SK-N-SH (cell line): ENCODE results near the gene PSG6. TPM values are rescaled to one million over a fixed set of nuclear protein-coding genes. Genes with fewer than 3 reads are reported as not detected.
"Not testable (repeated sequence)": the region's sequence is repeated elsewhere in the genome, so short reads cannot be mapped to it uniquely, and the experiment has no call there.

Experiments used
- CTCF ChIA-PET: fragments of 300-600, 350-600 bp; formaldehyde crosslinking; extraction: SDS; loops from one replicate; lab custom pipeline; 2021; lab: Yijun Ruan, JAX
- POLR2A ChIA-PET: fragments of 350-600 bp; sonication (Branson Sonifier 250); formaldehyde crosslinking; extraction: SDS; loops from one replicate; lab custom pipeline; 2020; ENCODE audit warnings: antibody characterized with exemption, inconsistent platforms; lab: Yijun Ruan, JAX
- DNase-seq: peaks from one replicate; pipeline ENCODE4 v3.0.0; 2012
- H2AFZ ChIP-seq: fragments of 200-600 bp; sonication (generic); 2 replicates; pipeline ENCODE4 v1.8.1; 2016; ENCODE audit warnings: antibody characterized with exemption, mild to moderate bottlenecking, low read depth
- H3F3A ChIP-seq: fragments of 200-600 bp; sonication (generic); replicated peaks from 2 replicates; pipeline ENCODE3; 2016; ENCODE audit warnings: antibody characterized with exemption, mild to moderate bottlenecking; ENCODE audit not compliant: insufficient read depth
- H3K27ac ChIP-seq, 2 experiments: fragments of 200-500 bp in 1 of 2; fragments of 200-600 bp in 1 of 2; sonication (Bioruptor generic) in 1 of 2; sonication (generic), shearing (Covaris generic) in 1 of 2; 2 replicates each; pipeline versions ENCODE4 v1.5.1 to v1.6.1; 2014 to 2016; ENCODE audit warnings: low read depth in 2 of 2, inconsistent platforms in 1 of 2, low read length in 1 of 2, mild to moderate bottlenecking in 1 of 2, mixed read lengths in 1 of 2
- H3K27me3 ChIP-seq: fragments of 200-600 bp; sonication (generic), shearing (Covaris generic); 2 replicates; pipeline ENCODE4 v1.6.1; 2016; ENCODE audit warnings: mixed run types; ENCODE audit not compliant: insufficient read depth
- H3K36me3 ChIP-seq, 2 experiments: fragments of 200-500 bp in 1 of 2; fragments of 200-600 bp in 1 of 2; sonication (Bioruptor generic) in 1 of 2; sonication (generic) in 1 of 2; replicated peaks in 1 of 2; 2 replicates each; pipeline versions ENCODE3 to v1.5.1; 2014 to 2016; ENCODE audit warnings: low read length in 1 of 2, mild to moderate bottlenecking in 1 of 2; ENCODE audit not compliant: insufficient read depth in 2 of 2, control insufficient read depth in 1 of 2
- H3K4me1 ChIP-seq, 2 experiments: fragments of 200-500 bp in 1 of 2; fragments of 200-600 bp in 1 of 2; sonication (Bioruptor generic) in 1 of 2; sonication (generic), shearing (Covaris generic) in 1 of 2; 2 replicates each; pipeline versions ENCODE4 v1.5.1 to v1.6.1; 2014 to 2016; ENCODE audit warnings: low read depth in 1 of 2, low read length in 1 of 2, mixed run types in 1 of 2; ENCODE audit not compliant: insufficient read depth in 2 of 2, control insufficient read depth in 1 of 2
- H3K4me2 ChIP-seq: fragments of 200-600 bp; sonication (generic), shearing (Covaris generic); 2 replicates; pipeline ENCODE4 v1.6.1; 2017; ENCODE audit warnings: mixed run types
- H3K4me3 ChIP-seq, 2 experiments: fragments of 200-500 bp in 1 of 2; fragments of 200-600 bp in 1 of 2; sonication (Bioruptor generic) in 1 of 2; sonication (generic), shearing (Covaris generic) in 1 of 2; 2 replicates each; pipeline versions ENCODE4 v1.5.1 to v1.8.1; 2014 to 2016; ENCODE audit warnings: low read depth in 2 of 2, inconsistent platforms in 1 of 2, low read length in 1 of 2, mild to moderate bottlenecking in 1 of 2, mixed read lengths in 1 of 2, moderate library complexity in 1 of 2
- H3K79me2 ChIP-seq: fragments of 200-600 bp; sonication (generic); 2 replicates; pipeline ENCODE4 v1.8.1; 2017; ENCODE audit warnings: mild to moderate bottlenecking; ENCODE audit not compliant: insufficient read depth
- H3K9ac ChIP-seq: fragments of 200-600 bp; sonication (generic); 2 replicates; pipeline ENCODE4 v1.6.1; 2017; ENCODE audit warnings: mixed run types
- H3K9me2 ChIP-seq: fragments of 200-600 bp; sonication (generic); 2 replicates; pipeline ENCODE4 v1.6.1; 2017; ENCODE audit warnings: mixed run types
- H3K9me3 ChIP-seq: fragments of 200-600 bp; sonication (generic); 2 replicates; pipeline ENCODE4 v1.6.1; 2017; ENCODE audit warnings: mixed run types, mild to moderate bottlenecking, moderate library complexity
- H4K20me1 ChIP-seq: fragments of 200-600 bp; sonication (generic); 2 replicates; pipeline ENCODE4 v1.6.1; 2017; ENCODE audit warnings: mild to moderate bottlenecking, mixed run types; ENCODE audit not compliant: insufficient read depth
- EP300 ChIP-seq, 2 experiments: IDR thresholded peaks; 2 replicates each; pipeline versions ENCODE4 v1.4.0 to v1.6.1; 2012; ENCODE audit warnings: borderline replicate concordance in 1 of 2, low read depth in 1 of 2, low read length in 1 of 2
- FOSL2 ChIP-seq: IDR thresholded peaks from 2 replicates; pipeline ENCODE4 v1.4.0; 2012; ENCODE audit warnings: low read depth, mild to moderate bottlenecking, moderate library complexity, borderline replicate concordance
- JUND ChIP-seq: IDR thresholded peaks from 2 replicates; pipeline ENCODE4 v1.4.0; 2012
- NFIC ChIP-seq: IDR thresholded peaks from 2 replicates; pipeline ENCODE4 v1.4.0; 2012; ENCODE audit warnings: borderline replicate concordance
- PBX3 ChIP-seq: IDR thresholded peaks from 2 replicates; pipeline ENCODE4; 2012
- RXRA ChIP-seq: IDR thresholded peaks from 2 replicates; pipeline ENCODE4 v1.4.0; 2012; ENCODE audit warnings: low read depth, mild to moderate bottlenecking, borderline replicate concordance
- TCF12 ChIP-seq: IDR thresholded peaks from 2 replicates; pipeline ENCODE4 v1.4.0; 2012
- TEAD4 ChIP-seq: IDR thresholded peaks from 2 replicates; pipeline ENCODE4 v1.4.0; 2012; ENCODE audit warnings: mild to moderate bottlenecking, borderline replicate concordance; ENCODE audit not compliant: insufficient read depth
- USF1 ChIP-seq: IDR thresholded peaks from 2 replicates; pipeline ENCODE4 v1.4.0; 2012; ENCODE audit warnings: low read depth, borderline replicate concordance
- WGBS: methylation state at CpG from one replicate; pipeline ENCODE4 v1.1.6; 2017; ENCODE audit warnings: low lambda C conversion rate; 5-methylcytosine and 5-hydroxymethylcytosine counted together
- polyA plus RNA-seq, 3 experiments: library from polyadenylated mRNA; depleted of rRNA; stranded (reverse); fragments of >200 nt; gene quantifications; 2 replicates each; pipeline ENCODE4 v1.2.3, GENCODE V29; 2012
- TF ChIP-seq, protein P1 (sequence below): IDR thresholded peaks from 2 replicates; pipeline ENCODE4 v1.4.0; 2012; ENCODE audit warnings: low read depth

PSG6 gene
- polyA plus RNA-seq, 1 of the 3 experiments (the other 2 are of a cell fraction), result not detected

- H2AFZ ChIP-seq, result peak overlapping the region; percentile 24; the same call in 1 of the 2 replicates
- CTCF ChIA-PET, result not testable (repeated sequence)
Measured at GRCh38 chr19:42934183-42934582, 16.5 kb upstream of the PSG6 start.

GRCh38 chr19:42933412-42933811 lies 15.7 kb upstream of the PSG6 start:
- H4K20me1 ChIP-seq, H2AFZ ChIP-seq, CTCF ChIA-PET, DNase-seq, H3K9me3 ChIP-seq, H3K4me3 ChIP-seq, H3K27me3 ChIP-seq, H3K9me2 ChIP-seq, POLR2A ChIA-PET, H3K79me2 ChIP-seq, H3K36me3 ChIP-seq: not testable (repeated sequence)
- Histone ChIP-seq H3K9ac (peak overlapping the region; percentile 63), H3F3A (peaks cover 26% of the 10 kb centered on the region), H3K4me2 (peak overlapping the region; percentile 24; the same call in 1 of the 2 replicates), H3K27ac (peak overlapping the region; percentile 51 to 94; a peak in 3 of 4 replicates), H3K4me1 (peaks cover 0 to 22% of the 10 kb centered on the region in 2 experiments; a peak in 2 of 4 replicates)
- 46% methylated on average over 3 of the region's 3 CpGs for WGBS

More at GRCh38 chr19:42934183-42934582, 16.5 kb upstream of the PSG6 start:
- Histone ChIP-seq H3K4me2 (peak overlapping the region; percentile 24; the same call in 1 of the 2 replicates), H3K4me1 (peaks cover 0 to 22% of the 10 kb centered on the region in 2 experiments; a peak in 2 of 4 replicates), H3K27ac (peak overlapping the region in 1 of 2 experiments; percentile 94; a peak in 2 of 4 replicates), H3F3A (peaks cover 26% of the 10 kb centered on the region), H3K9ac (peak overlapping the region; percentile 63)
- H3K36me3 ChIP-seq, H3K9me3 ChIP-seq, POLR2A ChIA-PET, DNase-seq, H3K9me2 ChIP-seq, H3K4me3 ChIP-seq, H3K79me2 ChIP-seq, H4K20me1 ChIP-seq, H3K27me3 ChIP-seq: not testable (repeated sequence)
- 0 out of 2 replicates have a peak, but pooled peaks have one; percentile 20 for TF ChIP-seq RXRA

DNA sequence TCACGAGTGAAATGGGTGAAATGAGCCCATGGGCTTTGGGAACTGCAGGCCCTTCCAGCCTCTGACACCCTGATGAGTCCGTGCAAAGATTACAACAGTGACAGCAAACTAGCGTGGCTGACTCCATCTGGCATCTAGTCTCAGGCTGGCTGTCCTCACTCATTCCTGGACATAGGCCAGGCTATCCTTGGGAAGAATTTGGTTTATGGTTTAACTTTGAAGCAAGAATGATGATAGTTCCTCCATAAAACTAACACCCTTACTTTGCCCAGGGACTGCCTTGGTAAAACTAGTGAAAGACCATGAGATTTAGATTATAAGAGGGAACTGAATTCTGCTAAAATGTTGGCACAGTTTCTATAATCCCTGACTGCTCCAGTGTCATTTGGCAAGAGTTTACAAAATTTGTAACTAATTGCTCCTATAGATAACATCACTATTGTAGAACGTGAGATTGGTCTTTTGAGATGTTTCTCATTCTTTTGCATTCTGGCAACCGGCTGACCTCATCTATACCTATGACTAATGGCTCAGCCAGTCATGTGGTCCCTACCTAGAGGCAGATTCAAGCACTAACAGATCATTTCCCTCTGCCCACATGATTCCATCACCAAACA lies 14.9 kb upstream of the PSG6 start:
- CTCF ChIA-PET, result not testable (repeated sequence)
- peak overlapping the region; percentile 34; the same call in 1 of the 2 replicates for H3K4me2 ChIP-seq

More for the DNA sequence above, 14.9 kb upstream of the PSG6 start:
- H3K4me3 ChIP-seq, POLR2A ChIA-PET, H3K9me2 ChIP-seq, H3K27me3 ChIP-seq, H4K20me1 ChIP-seq, H2AFZ ChIP-seq, DNase-seq, H3K36me3 ChIP-seq, H3K9me3 ChIP-seq, H3K79me2 ChIP-seq: not testable (repeated sequence)
- Histone ChIP-seq H3K9ac (peak overlapping the region; percentile 52), H3K4me1 (peaks cover 0 to 22% of the 10 kb centered on the region in 2 experiments; a peak in 2 of 4 replicates), H3F3A (peaks cover 26% of the 10 kb centered on the region), H3K27ac (peak overlapping the region; percentile 43 to 94; a peak in 3 of 4 replicates)
- WGBS, result 0% methylated on average over 5 of the region's 5 CpGs
- peak; percentile 76 for TF ChIP-seq TCF12
- peak; percentile 75 for TF ChIP-seq FOSL2
- TF ChIP-seq RXRA, result peak; percentile 87
- TF ChIP-seq JUND, result peak; percentile 70
- TF ChIP-seq EP300 (IDR thresholded peaks at IDR 0.05; ENCODE audit: borderline replicate concordance in 1 of 2, low read depth in 1 of 2, low read length in 1 of 2), result peak in 1 of 2 experiments; percentile 87; a peak in 2 of 4 replicates
- TF ChIP-seq PBX3, result peak; percentile 49
- peak; percentile 84 for TF ChIP-seq TEAD4
- peak; percentile 66 for TF ChIP-seq NFIC
- TF ChIP-seq, protein P1, sequence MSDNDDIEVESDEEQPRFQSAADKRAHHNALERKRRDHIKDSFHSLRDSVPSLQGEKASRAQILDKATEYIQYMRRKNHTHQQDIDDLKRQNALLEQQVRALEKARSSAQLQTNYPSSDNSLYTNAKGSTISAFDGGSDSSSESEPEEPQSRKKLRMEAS, result peak; percentile 53
- peak; percentile 71; the same call in 1 of the 2 replicates for TF ChIP-seq USF1
